ENCODE results near the gene CPA4.

- TF ChIP-seq, protein P1, sequence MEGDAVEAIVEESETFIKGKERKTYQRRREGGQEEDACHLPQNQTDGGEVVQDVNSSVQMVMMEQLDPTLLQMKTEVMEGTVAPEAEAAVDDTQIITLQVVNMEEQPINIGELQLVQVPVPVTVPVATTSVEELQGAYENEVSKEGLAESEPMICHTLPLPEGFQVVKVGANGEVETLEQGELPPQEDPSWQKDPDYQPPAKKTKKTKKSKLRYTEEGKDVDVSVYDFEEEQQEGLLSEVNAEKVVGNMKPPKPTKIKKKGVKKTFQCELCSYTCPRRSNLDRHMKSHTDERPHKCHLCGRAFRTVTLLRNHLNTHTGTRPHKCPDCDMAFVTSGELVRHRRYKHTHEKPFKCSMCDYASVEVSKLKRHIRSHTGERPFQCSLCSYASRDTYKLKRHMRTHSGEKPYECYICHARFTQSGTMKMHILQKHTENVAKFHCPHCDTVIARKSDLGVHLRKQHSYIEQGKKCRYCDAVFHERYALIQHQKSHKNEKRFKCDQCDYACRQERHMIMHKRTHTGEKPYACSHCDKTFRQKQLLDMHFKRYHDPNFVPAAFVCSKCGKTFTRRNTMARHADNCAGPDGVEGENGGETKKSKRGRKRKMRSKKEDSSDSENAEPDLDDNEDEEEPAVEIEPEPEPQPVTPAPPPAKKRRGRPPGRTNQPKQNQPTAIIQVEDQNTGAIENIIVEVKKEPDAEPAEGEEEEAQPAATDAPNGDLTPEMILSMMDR (IDR thresholded peaks at IDR 0.05) = no peak
- TF ChIP-seq POLR2A (IDR thresholded peaks at IDR 0.05) (no peak), POLR2AphosphoS5 (IDR thresholded peaks at IDR 0.05) (no peak)
Measured at GRCh38 chr7:130268463-130269317, 24.3 kb upstream of the CPA4 start.
